EH (cell line): Measurements from ENCODE around the gene HORMAD2.
A peak's percentile ranks its signal among the peaks of the same experiment; 100 is the strongest.

Source experiments
- DNase-seq: peaks from one replicate; pipeline ENCODE4 v3.0.0-alpha.2; 2015; ENCODE audit warnings: low read depth

Gene HORMAD2

DNA sequence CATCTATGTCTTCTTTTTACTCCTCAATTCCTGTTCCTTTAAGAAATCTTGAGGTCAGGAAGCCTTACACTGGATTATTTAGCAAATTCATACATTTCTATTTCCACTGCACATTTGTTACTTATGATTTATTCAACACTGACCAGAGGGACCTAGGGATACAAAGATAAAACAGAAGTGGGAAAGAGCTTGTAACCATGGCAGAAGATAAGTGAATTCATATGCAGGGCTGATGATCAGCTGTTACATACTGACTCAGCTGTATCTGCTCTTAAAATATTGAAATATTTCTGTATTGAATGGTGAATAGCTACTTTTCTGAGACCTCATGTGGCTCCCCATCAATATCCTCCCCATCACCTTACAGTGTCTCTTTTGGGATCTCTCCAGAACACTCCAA lies 25.2 kb downstream of the HORMAD2 start:
- no peak for DNase-seq

DNA sequence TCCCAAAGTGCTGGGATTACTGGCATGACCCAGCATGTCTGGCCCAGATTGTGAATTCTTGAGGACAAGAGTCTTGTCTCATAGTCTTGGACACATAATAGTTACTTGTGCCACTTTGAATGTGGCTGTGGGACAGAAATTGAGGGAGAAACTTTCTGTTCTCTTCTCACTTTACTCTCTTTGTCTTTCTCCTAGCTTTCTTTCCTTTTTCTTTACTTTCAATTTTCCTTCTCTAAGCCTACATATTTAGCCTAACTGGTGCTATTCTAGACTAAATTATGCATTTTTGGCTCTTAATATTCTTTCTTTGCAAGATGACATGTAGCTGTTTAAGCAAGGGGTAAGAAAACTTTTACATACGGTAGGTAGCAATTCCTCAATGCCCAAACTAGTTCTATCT lies 33.2 kb downstream of the HORMAD2 start:
- no peak for DNase-seq

DNA sequence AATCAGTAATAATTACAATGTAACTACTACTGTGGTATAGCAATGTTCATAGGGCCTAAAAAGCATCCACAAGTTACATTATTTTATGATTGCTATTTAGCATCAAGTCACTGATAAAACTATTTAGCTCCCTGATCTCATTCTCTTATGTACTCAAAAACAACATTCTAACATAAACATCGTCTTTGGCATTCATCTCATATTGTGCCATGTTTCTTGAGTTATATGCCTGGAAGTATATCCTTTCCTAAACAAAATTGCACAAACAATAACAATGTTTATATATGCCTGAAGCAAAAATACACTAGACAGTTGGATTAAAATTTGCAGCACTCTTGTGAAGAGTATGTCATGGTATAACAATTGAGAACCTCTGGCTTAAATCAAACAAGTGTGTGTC lies 34.1 kb downstream of the HORMAD2 start:
- DNase-seq: no peak

DNA sequence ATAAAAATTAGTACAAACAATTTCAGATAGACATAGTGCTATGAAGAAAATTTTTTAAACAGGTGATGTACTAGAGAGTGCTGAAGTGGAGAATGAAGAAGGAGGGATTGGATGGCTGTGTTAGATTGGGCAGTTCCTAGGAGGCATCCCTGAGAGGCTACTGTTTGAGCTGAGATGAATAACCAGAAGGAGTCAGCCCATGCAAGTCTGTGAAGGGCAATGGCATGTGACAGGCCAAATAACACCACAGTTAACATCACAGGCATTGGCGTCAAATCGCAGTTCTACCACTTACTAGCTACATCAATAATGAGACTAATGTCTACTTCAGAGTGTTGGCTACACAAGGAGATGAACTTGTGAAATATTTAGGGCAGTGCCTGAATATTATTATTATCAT lies 35.4 kb downstream of the HORMAD2 start:
- DNase-seq: no peak

DNA sequence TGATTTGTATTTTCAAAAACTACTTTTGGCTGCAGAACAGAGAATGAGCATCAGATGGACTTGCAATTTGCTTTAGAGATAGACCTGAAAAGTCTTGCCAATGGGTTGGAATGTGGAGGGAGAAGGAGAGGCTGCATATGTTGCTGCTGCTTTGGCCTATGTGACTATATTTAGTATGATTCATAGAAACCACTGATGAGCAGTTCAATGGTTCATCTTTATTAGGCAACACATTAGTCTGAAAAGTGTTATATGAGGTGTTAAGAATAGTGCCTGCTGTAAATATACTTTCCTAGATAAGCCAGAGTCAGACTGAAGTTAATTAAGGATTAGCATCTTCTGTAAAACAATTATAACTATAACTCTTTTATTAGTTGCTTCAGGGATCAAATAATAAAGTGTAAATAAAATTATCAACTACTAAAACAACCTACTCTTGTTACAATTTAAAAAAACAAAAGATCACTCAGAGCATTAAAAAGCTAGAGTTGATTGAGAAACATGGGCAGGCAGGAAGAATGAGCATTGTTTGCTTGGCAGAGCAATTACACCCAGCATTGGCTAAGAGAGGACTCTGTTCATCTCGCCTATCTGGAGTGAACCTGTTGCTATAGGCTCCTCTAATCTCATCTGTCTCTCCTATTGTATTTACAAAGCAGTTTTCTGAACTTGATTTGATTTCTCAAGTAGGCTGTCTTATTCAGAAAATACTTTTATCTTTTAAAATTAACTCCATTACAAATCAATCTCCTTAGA lies 36.3 kb downstream of the HORMAD2 start:
- peak; percentile 69 for DNase-seq

DNA sequence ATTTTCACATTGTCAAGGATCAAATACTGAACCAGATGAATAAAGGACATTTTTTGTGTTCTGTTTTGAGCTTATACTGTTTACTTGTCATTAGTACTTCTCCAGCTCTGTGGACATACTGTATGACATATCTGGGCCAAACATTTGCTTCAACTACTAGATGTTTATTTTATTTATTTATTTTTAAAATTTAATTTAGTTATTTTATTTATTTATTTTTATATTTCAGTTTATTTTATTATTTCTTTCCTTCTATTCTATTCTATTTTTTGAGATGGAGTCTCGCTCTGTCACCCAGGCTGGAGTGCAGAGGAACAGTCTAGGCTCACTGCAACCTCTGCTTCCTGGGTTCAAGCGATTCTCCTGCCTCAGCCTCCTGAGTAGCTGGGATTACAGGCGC lies 37.0 kb downstream of the HORMAD2 start:
- DNase-seq: no peak

DNA sequence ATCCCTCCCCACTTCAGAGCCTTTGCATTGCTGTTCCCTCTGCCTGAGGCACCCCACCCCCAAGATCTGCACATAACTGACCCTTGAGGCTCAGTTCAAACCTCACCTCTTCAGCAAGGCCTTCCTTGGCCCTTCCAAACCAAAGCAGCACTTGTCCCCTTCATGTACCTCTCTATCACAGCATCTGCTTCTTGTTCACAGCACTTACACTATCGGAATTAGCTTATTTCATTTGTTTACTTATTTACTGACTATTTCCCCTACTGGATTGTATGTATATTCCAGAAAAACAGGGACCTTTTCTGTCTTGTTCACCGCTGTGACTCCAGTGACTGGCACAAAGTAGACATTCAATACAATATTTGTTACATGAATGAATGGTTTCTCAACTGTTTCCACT lies 38.0 kb downstream of the HORMAD2 start:
- no peak for DNase-seq

DNA sequence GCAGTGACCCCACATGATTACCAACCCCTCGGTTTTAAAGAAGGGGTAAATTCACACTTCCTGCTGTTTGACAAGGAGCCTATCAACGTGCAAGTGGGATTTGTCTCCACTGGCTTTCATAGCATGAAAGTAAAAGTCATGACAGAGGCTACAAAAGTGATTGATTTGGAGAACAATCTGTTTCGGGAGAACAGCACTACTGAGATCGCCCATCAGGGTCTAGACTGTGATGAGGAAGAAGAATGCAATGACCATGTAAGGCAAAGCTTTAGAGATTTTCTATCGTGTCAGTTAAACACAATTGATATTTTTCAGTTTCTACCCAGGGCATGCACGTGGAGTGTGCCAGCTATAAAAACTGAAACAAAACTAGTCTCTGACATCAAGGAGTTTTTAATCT lies 41.7 kb downstream of the HORMAD2 start:
- no peak for DNase-seq

DNA sequence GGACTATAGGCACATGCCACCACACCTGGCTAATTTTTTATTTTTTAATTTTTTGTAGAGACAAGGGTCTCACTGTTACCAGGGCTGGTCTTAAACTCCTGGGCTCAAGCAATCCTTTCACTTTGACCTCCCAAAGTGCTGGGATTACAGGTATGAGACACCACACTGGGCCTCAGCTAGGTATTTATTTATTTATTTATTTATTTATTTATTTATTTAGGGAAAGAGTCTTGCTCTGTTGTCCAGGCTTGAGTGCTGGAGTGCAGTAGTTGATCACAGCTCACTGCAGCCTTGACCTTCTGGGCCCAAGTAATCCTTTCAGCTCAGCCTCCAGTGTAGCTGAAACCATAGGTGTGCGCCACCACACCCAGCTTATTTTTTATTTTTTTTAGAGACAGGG lies 43.2 kb downstream of the HORMAD2 start:
- DNase-seq: no peak

DNA sequence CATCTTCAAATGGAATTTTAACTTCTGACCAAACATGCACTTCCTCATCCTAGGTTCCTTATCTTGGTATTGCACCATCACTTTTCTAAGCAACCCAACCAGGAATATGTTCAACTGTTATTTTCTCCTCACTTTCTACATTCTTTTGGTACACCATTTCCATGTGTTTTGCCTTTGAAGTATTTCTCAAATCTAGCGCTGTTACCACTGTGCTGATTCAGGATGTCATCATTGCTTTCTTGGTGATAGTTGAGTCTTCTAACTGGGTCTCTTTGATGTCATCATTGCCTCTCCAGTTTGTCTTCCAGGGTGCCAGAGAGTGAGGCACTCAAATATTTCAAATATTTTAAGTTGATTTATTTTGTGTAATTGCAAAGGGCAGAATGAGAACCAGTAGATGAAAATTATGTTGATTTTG lies 47.5 kb downstream of the HORMAD2 start:
- DNase-seq: peak; percentile 37

DNA sequence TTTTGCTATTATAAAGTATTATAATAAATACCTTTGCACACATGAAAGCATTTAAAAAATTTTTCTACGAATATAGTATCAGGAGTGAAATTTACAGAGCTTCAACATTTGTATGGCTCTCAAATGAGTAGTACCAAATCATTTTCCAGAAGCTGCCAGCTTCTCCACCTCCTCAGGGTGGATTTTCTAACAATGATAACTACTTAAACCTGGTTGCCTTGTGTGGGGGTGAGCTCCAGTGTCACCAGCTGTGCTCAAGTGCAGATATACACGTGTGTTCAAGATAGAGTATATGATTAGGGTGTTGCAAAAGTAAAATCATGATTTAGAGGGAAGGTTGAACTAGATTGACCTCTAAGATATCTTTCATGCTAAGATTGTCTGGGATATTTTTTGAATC lies 48.2 kb downstream of the HORMAD2 start:
- DNase-seq: no peak

DNA sequence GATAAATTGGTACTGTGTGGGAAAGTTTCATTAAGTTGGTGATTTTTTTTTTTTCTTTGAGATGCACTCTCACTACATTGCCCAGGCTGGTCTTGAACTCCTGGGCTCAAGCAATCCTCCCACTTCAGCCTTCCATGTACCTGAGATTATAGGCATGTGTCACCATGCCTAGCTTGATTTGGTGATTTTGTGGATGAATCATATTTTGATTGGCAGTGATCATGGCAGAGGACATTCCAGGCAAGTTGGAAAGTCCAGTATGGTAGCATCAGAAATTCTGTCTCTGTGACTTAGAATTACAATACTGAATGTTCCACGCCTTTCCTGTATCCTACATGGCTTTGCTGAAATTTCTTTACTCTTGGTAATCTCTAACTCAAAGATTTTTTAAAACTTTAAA lies 49.4 kb downstream of the HORMAD2 start:
- DNase-seq: no peak

DNA sequence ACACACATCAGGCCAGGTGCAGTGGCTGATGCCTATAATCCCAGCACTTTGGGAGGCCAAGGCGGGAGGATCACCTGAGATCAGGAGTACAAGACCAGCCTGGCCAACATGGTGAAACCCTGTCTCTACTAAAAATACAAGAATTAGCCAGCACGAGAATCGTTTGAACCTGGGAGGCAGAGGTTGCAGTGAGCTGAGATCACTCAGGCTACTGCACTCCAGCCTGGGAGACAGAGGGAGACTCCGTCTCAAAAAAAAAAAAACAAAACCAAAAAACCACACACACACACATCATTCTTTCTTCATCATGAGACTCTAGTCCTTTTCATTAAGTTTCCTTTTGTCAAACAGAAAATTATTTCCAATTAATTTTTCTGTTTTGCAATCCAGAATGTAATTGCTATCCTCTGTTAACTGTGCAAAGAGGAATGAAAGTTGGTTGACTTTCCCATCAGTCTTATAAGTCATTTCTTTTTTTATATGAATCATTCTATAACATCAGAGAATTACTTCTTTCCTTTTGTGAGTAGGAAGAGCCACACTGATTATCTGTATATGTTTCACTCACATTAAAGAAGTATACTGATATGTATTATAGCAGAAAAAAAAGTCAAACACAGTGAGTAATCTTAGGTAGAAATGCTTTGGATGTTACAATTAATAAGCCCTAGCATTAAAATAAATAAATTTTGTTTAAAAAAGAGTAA lies 52.2 kb downstream of the HORMAD2 start:
- no peak for DNase-seq

DNA sequence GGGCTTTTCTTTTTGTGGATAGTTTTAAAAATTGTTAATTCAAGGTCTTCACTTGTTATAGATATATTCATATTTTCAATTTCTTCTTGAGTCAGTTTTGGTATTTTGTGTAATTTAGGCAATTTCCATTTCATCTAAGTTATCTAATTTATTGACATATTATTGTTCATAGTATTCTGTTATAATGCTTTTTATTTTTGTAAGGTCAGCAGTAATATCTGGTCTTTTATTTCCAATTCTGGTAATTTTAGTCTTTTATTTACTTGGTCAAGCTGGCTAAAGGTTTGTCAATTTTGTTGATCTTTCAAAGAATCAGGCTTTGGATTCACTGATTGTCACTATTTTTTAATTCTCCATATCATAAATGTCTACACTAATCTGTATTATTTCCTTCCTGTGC lies 60.1 kb downstream of the HORMAD2 start:
- DNase-seq: no peak

DNA sequence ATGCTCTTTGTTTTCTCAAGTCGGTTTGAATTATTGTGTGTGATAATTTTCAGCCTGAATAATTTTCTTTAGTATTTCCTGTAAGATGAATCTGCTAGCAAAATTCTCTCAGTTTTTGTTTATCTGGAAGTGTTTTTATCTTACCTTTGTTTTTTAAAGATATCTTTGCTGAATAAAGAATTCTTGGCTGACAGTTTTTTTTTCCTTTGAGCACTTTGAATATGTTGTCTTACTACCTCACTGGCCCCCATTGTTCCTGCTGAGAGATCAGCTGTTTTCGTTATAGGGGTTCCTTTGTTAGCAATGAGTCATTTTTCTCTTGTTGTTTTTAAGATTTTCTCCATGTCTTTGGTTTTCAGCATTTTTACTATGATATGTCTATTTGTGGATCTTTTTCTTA lies 63.0 kb downstream of the HORMAD2 start:
- DNase-seq: no peak

DNA sequence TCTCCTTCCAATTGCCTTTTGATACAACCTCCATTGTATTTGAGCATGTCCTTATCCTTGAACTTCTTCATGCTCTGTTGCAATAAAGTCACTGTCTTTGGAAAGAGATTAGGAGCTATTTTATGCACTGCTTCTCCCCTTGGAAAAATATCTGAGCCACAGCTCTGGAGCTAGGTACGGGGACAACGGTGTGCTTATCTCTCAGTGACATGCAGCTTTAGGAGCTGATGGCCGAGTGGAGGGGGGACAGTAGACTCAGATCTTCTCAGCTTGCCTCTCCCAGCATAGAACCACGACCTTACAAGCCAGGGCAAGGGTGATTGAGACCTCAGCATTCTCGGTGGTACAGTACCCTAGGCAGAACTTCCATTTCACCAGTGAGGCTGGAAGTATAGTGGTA lies 64.1 kb downstream of the HORMAD2 start:
- DNase-seq: no peak

DNA sequence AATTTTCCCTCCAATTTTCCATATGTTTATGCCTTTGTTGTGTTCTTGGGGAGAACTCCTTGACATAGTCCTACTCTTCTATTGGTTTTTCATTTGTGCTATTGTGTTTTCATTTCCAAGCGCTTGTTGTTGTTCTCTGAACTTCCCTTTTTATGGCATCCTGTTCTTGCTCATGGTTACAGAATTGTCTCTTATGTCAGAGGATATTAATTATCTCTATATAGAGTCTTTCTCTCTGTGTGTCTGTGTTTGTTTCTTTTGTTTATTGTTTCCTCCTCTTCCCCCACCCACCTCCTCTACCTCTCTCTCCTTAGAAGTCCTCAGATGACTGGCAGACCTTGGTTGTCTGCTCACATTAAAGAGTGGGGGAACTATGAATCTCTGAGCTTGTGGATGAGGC lies 69.9 kb downstream of the HORMAD2 start:
- no peak for DNase-seq

DNA sequence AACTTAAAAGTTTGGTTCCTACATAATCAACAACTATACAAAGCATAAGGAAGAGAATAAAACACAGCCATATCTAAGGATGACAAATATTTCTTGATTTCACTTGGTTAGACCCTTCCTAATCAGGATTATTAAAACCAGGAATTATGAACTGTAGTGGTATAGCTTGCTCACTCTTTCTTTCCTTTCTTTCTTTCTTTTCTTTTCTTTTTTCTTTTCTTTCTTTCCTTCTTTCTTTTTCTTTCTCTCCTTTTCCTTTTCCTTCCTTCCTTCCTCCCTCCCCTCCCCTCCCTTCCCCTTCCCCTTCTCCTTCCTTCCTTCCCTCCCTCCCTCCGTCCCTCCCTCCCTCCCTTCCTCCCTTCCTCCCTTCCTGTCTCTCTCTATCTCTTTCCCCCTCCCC lies 78.0 kb downstream of the HORMAD2 start:
- no peak for DNase-seq

DNA sequence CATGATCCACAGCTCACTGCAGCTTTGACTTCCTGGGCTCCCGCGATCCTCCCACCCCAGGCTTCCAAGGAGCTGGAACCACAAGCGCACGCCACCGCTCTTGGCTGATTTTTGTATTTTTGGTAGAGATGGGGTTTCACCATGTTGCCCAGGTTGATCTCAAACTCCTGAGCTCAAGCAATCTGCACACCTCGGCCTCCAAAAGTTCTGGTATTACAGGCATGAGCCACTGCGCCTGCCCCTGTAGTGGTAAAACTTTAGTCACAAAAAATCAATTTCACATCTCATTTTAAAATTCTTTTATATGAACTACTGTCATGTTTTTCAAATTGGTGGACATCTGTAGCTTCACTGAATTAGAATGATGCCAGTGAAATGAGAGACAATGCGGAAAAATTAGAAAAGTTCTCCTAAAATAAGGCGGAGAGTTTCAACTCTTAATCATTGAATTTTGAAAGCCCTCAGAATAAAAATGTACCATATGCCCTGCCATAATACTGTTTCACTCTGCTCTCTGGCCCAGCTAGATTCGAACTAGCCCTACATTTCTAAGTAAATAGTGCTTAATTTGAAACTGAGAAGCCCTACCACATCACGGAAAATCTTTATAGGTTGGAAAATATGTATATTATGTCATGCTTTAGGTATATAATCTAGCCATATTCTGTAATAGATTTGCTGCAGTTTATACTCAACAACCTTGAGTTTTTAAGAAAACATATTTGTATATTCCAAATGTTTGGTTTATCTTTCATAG lies 78.7 kb downstream of the HORMAD2 start:
- DNase-seq: no peak

DNA sequence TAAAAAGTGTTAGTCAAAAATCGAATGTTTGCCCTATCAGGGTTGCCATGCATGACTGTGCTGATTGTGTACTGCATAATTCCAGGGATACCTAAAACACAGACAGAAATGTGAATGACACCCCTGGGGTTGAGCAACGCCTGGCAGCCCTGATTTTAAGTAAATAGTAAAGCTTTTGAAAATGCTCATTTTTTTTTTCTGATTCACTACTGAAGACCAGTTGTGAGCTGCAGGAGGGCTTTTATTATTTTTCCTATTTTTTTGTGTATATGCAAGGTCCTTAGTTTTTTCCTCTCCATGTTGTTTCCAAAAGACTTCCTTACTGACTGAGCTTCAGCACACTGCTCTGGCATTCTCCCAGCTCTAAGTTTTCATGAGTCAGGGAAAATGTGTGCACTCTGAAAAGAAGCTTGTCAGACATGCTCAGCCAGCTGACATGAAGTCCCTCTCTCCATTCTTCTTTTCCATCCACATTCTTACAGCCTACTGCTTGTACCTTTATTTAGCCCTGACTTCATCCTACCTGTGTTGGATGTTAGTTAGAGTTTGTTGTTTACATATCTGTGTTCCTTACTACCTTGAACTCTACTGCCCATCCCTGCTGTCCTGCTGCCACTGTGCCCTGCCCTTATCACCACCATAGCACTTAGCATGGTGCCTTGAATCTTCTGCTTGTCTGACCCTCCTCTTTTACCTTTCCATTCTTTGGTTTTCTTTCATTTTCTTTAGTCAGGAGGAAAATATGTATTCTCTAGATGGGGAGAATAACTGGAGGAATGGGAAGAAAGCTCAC lies 79.5 kb downstream of the HORMAD2 start:
- peak; percentile 62 for DNase-seq

DNA sequence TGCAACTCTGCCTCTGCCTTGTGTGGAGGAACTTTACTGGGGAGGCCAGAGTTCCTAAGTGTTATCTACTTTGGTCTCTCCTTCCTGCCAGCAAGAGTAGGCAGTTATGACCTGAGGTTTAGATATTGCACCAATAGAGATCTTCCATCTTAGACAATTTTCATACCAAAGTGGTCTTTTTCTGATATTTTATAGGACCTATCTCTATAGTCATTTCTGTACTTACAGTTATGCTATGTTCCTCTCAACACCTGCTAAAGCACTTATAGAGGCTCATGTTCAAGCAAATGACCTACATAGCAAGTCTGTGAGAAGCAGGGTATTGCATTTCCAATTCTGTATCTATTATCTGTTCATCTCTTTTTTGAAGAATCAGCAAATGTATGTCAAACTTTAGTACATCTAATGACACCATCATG lies 80.8 kb downstream of the HORMAD2 start:
- no peak for DNase-seq

DNA sequence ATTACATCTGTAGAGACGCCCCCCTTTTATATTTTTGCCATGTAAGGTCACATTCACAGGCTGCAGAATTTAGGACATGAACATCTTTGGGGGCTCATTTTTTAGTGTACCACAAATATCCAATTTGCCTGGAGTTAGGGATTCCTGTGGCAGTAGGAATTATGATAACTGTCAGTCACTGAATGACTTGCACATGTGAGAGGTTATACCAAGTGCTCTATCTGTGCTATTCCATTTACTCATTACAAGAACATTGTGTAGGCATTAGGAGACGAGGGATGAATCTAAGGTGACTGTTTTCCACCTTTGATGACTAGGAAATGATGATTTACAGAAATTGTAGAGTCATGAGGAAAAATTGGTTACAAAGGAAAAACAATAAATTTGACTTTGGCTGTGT lies 87.0 kb downstream of the HORMAD2 start:
- DNase-seq: peak; percentile 18
